Stimulated activated CD4-positive, alpha-beta T cell treated with anti-CD3 and anti-CD28 coated beads, Interleukin-2, amount 100 ng/mL, for 4 hours (primary cell): ENCODE data around the gene GDA.

Experiments
- DNase-seq: peaks from one replicate; pipeline ENCODE4 v3.0.0-alpha.2; 2020; ENCODE audit warnings: low read depth

The GDA gene

GRCh38 chr9:72150661-72151060, 1.4 kb downstream of the GDA start:
- DNase-seq: no peak

GRCh38 chr9:72151104-72151503, 1.9 kb downstream of the GDA start:
- DNase-seq: no peak

- no peak for DNase-seq
Observed at GRCh38 chr9:72154468-72155285, 5.4 kb downstream of the GDA start.

- DNase-seq: no peak
Observed at GRCh38 chr9:72155301-72155700, 6.1 kb downstream of the GDA start.

GRCh38 chr9:72156586-72156985, 7.3 kb downstream of the GDA start:
- no peak for DNase-seq

- no peak for DNase-seq
Observed at GRCh38 chr9:72158680-72159079, 9.4 kb downstream of the GDA start.

- no peak for DNase-seq
Observed at GRCh38 chr9:72160446-72161123, 11.3 kb downstream of the GDA start.

GRCh38 chr9:72165326-72165725, 16.1 kb downstream of the GDA start:
- DNase-seq: no peak

- DNase-seq: no peak
Observed at GRCh38 chr9:72165821-72166547, 16.7 kb downstream of the GDA start.

GRCh38 chr9:72168075-72168474, 18.8 kb downstream of the GDA start:
- DNase-seq: no peak

GRCh38 chr9:72169178-72169577, 19.9 kb downstream of the GDA start:
- DNase-seq: no peak

GRCh38 chr9:72173080-72173479, 23.8 kb downstream of the GDA start:
- no peak for DNase-seq

GRCh38 chr9:72185561-72185960, 36.3 kb downstream of the GDA start:
- DNase-seq: no peak

- no peak for DNase-seq
Observed at GRCh38 chr9:72187121-72187695, 38.0 kb downstream of the GDA start.

GRCh38 chr9:72188232-72188631, 39.0 kb downstream of the GDA start:
- no peak for DNase-seq

GRCh38 chr9:72193478-72193881, 44.2 kb downstream of the GDA start:
- no peak for DNase-seq

- DNase-seq: no peak
Observed at GRCh38 chr9:72199238-72199637, 50.0 kb downstream of the GDA start.

GRCh38 chr9:72200452-72200851, 51.2 kb downstream of the GDA start:
- no peak for DNase-seq

- DNase-seq: no peak
Observed at GRCh38 chr9:72202009-72202408, 52.8 kb downstream of the GDA start.

- DNase-seq: no peak
Observed at GRCh38 chr9:72203205-72203803, 54.1 kb downstream of the GDA start.

- no peak for DNase-seq
Observed at GRCh38 chr9:72204062-72204461, 54.8 kb downstream of the GDA start.

- DNase-seq: no peak
Observed at GRCh38 chr9:72205513-72205912, 56.3 kb downstream of the GDA start.
